Kidney (tissue), 14 donors: ENCODE data around the gene COG2. TPM values are rescaled to one million over a fixed set of nuclear protein-coding genes. Genes with fewer than 3 reads are reported as not detected.
A peak's percentile ranks its signal among the peaks of the same experiment; 100 is the strongest.
"Not testable (repeated sequence)": the region's sequence is repeated elsewhere in the genome, so short reads cannot be mapped to it uniquely, and the experiment has no call there.

Experiments
- DNase-seq, 5 donors: peaks; one replicate each; pipeline ENCODE4 v3.0.0-alpha.2; 2013 to 2020
- FAIRE-seq: peaks from 2 replicates; lab custom pipeline; 2012; peaks lifted over from hg19 to GRCh38; lab: Jason Lieb, UNC
- H3K27ac ChIP-seq, 2 donors: one replicate each; pipeline ENCODE4 v1.7.0; 2013; ENCODE audit warnings: low read depth in 2 of 2, low read length in 2 of 2, inconsistent platforms in 1 of 2
- H3K27me3 ChIP-seq: one replicate; pipeline ENCODE4 v1.7.1; 2013; ENCODE audit warnings: low read length, inconsistent platforms; ENCODE audit not compliant: control insufficient read depth, insufficient read depth
- H3K36me3 ChIP-seq, 3 donors: one replicate each; pipeline versions ENCODE4 v1.7.0 to v1.7.1; 2013; ENCODE audit warnings: low read length in 3 of 3, control low read depth in 1 of 3, inconsistent platforms in 1 of 3; ENCODE audit not compliant: insufficient read depth in 3 of 3, control insufficient read depth in 2 of 3
- H3K4me1 ChIP-seq, 3 donors: one replicate each; pipeline versions ENCODE4 v1.7.0 to v1.7.1; 2013; ENCODE audit warnings: low read length in 3 of 3, inconsistent platforms in 1 of 3, low read depth in 1 of 3; ENCODE audit not compliant: control insufficient read depth in 2 of 3, insufficient read depth in 2 of 3
- H3K4me3 ChIP-seq, 3 donors: one replicate each; pipeline versions ENCODE4 v1.7.0 to v1.8.1; 2013; ENCODE audit warnings: low read length in 3 of 3, control low read depth in 1 of 3, inconsistent platforms in 1 of 3
- H3K9ac ChIP-seq, 3 donors: one replicate each; pipeline versions ENCODE4 v1.7.0 to v1.7.1; 2013; ENCODE audit warnings: low read length in 3 of 3, control low read depth in 1 of 3, inconsistent platforms in 1 of 3
- H3K9me3 ChIP-seq, 3 donors: one replicate each; pipeline versions ENCODE4 v1.7.0 to v1.7.1; 2013; ENCODE audit warnings: low read length in 3 of 3, control low read depth in 1 of 3, inconsistent platforms in 1 of 3; ENCODE audit not compliant: control insufficient read depth in 2 of 3, insufficient read depth in 1 of 3
- intact Hi-C: fragments of 100-400 bp; cut with DNase I; formaldehyde crosslinking; loops from one replicate; pipeline ENCODE4 v1.11.1; 2022
- polyA plus RNA-seq: library from polyadenylated mRNA; stranded (reverse); fragments of 350-450 nt; fragmentation: Illumina TruSeq; extraction: RNeasy Lipid Tissue Mini Kit (QIAGEN cat#74804); gene quantifications from one replicate; pipeline ENCODE4 v1.2.3, GENCODE V29; 2014; ENCODE audit warnings: low read depth, low replicate concordance; ENCODE audit not compliant: insufficient read depth
- total RNA-seq: library from RNA; stranded (reverse); fragmentation: NEBNext Ultra II Directional; extraction: Animal tissue kit (Norgen Biotek cat#: 25700); gene quantifications from one replicate; pipeline ENCODE4 v1.2.1, GENCODE V29; 2021
- TF ChIP-seq, protein P1 (sequence below): IDR thresholded peaks from 3 replicates; pipeline ENCODE4 v1.5.1; 2012; ENCODE audit warnings: mild to moderate bottlenecking, moderate library complexity, borderline replicate concordance; ENCODE audit not compliant: insufficient read depth; ENCODE audit errors: extremely low read depth
- donor health status: control.
- donor health status: control.
- donor health status: control.
- donor health status: control.
- donor health status: control.
- donor health status: DM: yes; HTN: yes; CAD: no.
- donor health status: Normal renal cell carcinoma (clear cell type).

COG2 gene
- total and polyA plus RNA-seq, 2 donors from 2014 or later = 17.9 to 30.7 TPM

DNA sequence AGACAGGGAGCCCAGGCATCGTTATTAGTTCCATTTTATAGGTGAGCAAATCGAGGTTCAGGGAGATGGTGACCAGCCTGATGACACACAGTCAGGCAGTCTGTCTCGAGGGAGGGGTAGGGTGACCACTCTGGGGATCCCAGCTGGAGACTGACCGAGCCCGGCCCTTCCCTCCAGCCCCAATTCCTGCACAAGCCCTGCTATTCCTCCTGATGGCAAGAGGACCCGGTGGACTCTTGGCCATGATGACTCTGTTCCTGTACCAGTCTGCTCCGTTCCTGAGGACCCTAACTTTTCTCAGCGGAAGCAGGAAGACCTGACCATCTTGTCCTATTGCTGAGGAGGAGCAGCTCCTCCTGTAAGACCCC is 71.2 kb downstream of the COG2 start:
- intact Hi-C loops = no loop called here
- no peak for FAIRE-seq
- H3K4me3 ChIP-seq = peak overlapping the region in 2 of 3 donors; percentile 57 to 63

DNA sequence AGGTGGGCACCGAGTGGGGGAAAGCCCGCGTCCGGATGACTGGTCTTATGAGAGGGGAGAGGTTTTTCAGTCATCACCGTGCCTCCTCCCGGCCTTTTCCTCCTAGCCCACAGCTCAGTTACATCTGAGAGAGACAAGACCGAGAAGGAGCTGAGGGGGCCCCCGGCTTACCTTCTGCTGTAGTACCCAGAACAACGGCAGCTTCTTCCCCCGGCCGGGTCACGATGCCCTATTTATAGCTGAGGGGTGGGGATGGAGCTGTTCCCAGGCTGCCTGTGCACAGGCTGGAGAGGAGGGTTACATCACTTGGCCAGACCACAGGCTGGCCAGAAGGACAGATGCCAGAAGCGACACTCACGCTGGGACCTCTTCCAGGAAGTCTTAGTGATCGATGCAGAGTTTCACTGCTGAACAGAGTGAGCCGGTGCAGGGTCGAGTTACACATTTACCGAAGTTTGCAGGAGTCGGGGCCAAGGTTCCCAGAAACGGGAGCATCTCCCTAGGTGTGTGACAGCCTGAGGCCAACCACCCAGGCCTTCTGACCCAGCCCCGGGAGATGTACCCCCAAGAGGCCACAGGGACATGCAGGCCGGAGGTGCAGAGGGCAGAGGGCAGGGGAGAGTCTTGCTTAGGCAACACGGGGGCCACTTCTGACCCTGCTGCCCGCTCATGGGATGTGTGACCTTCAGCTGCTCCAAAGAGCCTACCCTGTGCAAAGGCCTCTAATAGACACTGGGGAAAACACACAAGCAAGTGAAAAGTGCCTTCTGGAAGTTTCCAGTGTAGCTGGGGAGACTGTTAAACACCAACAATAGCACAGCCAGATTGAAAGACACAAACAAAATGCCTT is 71.9 kb downstream of the COG2 start, which contains the start of gene AGT:
Gene AGT, minus strand, starts transcription at position 208 of the 850 bp plus-strand sequence. CDS start 3,299 bp downstream, outside the sequence.
- DNase-seq (peak in 3 of 5 donors; percentile 41 to 46 (median 42)), FAIRE-seq (no peak)
- H3K4me3 ChIP-seq = peak within 1 kb of the TSS in 2 of 3 donors; percentile 57 to 63
- no peaks in the 10 kb centered on the region for H3K36me3 ChIP-seq
- H3K9me3 ChIP-seq = no peaks in the 10 kb centered on the region
- peak within 1 kb of the TSS in 1 of 3 donors; percentile 16 for H3K9ac ChIP-seq
- intact Hi-C loops = no loop called here
- peak within 1 kb of the TSS; percentile 49 to 69 for H3K27ac ChIP-seq
- peaks cover 0 to 8% (median 5%) of the 10 kb centered on the region in 3 donors for H3K4me1 ChIP-seq
- H3K27me3 ChIP-seq = no peaks in the 10 kb centered on the region
- TF ChIP-seq, protein P1, sequence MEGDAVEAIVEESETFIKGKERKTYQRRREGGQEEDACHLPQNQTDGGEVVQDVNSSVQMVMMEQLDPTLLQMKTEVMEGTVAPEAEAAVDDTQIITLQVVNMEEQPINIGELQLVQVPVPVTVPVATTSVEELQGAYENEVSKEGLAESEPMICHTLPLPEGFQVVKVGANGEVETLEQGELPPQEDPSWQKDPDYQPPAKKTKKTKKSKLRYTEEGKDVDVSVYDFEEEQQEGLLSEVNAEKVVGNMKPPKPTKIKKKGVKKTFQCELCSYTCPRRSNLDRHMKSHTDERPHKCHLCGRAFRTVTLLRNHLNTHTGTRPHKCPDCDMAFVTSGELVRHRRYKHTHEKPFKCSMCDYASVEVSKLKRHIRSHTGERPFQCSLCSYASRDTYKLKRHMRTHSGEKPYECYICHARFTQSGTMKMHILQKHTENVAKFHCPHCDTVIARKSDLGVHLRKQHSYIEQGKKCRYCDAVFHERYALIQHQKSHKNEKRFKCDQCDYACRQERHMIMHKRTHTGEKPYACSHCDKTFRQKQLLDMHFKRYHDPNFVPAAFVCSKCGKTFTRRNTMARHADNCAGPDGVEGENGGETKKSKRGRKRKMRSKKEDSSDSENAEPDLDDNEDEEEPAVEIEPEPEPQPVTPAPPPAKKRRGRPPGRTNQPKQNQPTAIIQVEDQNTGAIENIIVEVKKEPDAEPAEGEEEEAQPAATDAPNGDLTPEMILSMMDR = no peak

More for the DNA sequence above, 71.2 kb downstream of the COG2 start:
- no peaks in the 10 kb centered on the region for H3K36me3 ChIP-seq
- H3K9me3 ChIP-seq = no peaks in the 10 kb centered on the region
- TF ChIP-seq, protein P1 = no peak
- DNase-seq = no peak
- peak overlapping the region in 1 of 2 donors; percentile 49 for H3K27ac ChIP-seq
- H3K9ac ChIP-seq = peak overlapping the region in 1 of 3 donors; percentile 16
- no peaks in the 10 kb centered on the region for H3K27me3 ChIP-seq
- peaks cover 0 to 8% (median 5%) of the 10 kb centered on the region in 3 donors for H3K4me1 ChIP-seq

DNA sequence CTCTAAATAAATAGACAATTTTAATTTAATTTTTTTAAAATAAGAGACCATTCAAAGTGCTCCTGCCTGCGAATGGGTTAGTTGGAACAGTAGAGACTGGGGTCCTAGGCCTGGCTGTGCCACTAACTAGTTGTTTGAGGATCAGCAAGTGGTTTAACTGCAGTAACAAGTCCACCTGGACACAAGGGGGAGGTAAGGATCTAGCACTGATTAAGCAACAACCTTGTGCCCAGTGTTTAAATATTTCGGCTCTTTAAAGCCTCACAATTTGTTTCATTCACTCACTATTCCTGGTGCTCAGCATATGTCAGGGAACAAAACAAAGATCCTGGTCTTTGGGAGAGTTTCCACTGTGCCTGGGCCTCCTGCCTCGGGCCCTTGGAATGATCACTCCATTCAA is 73.2 kb downstream of the COG2 start:
- Histone ChIP-seq H3K9me3 (no peaks in the 10 kb centered on the region), H3K27ac (no peak overlapping the region), H3K36me3 (no peaks in the 10 kb centered on the region), H3K9ac (no peak overlapping the region), H3K27me3 (no peaks in the 10 kb centered on the region), H3K4me1 (peaks cover 0 to 8% (median 5%) of the 10 kb centered on the region in 3 donors), H3K4me3 (no peak overlapping the region)
- DNase-seq (no peak), FAIRE-seq (no peak)
- TF ChIP-seq, protein P1 = no peak
- intact Hi-C loops = no loop called here

DNA sequence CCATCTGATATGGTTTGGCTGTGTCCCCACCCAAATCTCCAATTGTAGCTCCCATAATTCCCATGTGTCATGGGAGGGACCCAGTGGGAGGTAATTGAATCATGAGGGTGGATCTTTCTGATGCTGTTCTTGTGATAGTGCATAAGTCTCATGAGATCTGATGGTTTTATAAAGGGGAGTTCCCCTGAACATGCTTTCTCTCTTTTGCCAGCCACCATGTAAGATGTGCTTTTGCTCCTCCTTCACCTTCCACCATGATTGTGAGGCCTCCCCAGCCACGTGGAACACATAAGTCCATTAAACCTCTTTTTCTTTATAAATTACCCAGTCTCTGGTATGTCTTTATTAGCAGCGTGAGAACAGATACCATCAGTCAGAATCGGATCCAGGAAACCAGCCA is 74.2 kb downstream of the COG2 start:
- FAIRE-seq, intact Hi-C loops, H3K4me1 ChIP-seq, H3K27ac ChIP-seq, H3K9ac ChIP-seq, H3K4me3 ChIP-seq, H3K36me3 ChIP-seq, H3K9me3 ChIP-seq, H3K27me3 ChIP-seq, DNase-seq: not testable (repeated sequence)
